Measurements from ENCODE around the gene GRIA4.

GRIA4 gene

GRCh38 chr11:105673089-105673488, 63.2 kb downstream of the GRIA4 start:
- no peak for TF ChIP-seq TAF1 (IDR thresholded peaks at IDR 0.05; ENCODE audit: borderline replicate concordance, insufficient read depth, low read length)
- no peak for TF ChIP-seq SIN3A (IDR thresholded peaks at IDR 0.05; ENCODE audit: borderline replicate concordance, insufficient read depth, low read length)
- TF ChIP-seq FOXP2 (optimal IDR thresholded peaks at IDR 0.05; ENCODE audit: borderline replicate concordance, extremely low read depth, extremely low read length, insufficient read depth) = no peak
- TF ChIP-seq REST (IDR thresholded peaks at IDR 0.05; ENCODE audit: insufficient read depth in 1 of 2, low read depth in 2 of 2, low read length in 2 of 2) = peak; percentile 89 to 100
- no peak for TF ChIP-seq POLR2AphosphoS5 (IDR thresholded peaks at IDR 0.05; ENCODE audit: low read depth, low read length)

- TF ChIP-seq FOXP2 (optimal IDR thresholded peaks at IDR 0.05; ENCODE audit: borderline replicate concordance, extremely low read depth, extremely low read length, insufficient read depth) (no peak), SIN3A (IDR thresholded peaks at IDR 0.05; ENCODE audit: borderline replicate concordance, insufficient read depth, low read length) (no peak), POLR2AphosphoS5 (IDR thresholded peaks at IDR 0.05; ENCODE audit: low read depth, low read length) (no peak), REST (IDR thresholded peaks at IDR 0.05; ENCODE audit: insufficient read depth in 1 of 2, low read depth in 2 of 2, low read length in 2 of 2) (no peak), TAF1 (IDR thresholded peaks at IDR 0.05; ENCODE audit: borderline replicate concordance, insufficient read depth, low read length) (no peak)
These were observed 79.8 kb downstream of the GRIA4 start for GRCh38 chr11:105689631-105690030.

- no peak for TF ChIP-seq POLR2AphosphoS5 (IDR thresholded peaks at IDR 0.05; ENCODE audit: low read depth, low read length)
- no peak for TF ChIP-seq FOXP2 (optimal IDR thresholded peaks at IDR 0.05; ENCODE audit: borderline replicate concordance, extremely low read depth, extremely low read length, insufficient read depth)
- TF ChIP-seq REST (IDR thresholded peaks at IDR 0.05; ENCODE audit: insufficient read depth in 1 of 2, low read depth in 2 of 2, low read length in 2 of 2) = no peak
- no peak for TF ChIP-seq TAF1 (IDR thresholded peaks at IDR 0.05; ENCODE audit: borderline replicate concordance, insufficient read depth, low read length)
- TF ChIP-seq SIN3A (IDR thresholded peaks at IDR 0.05; ENCODE audit: borderline replicate concordance, insufficient read depth, low read length) = no peak
These were observed 80.6 kb downstream of the GRIA4 start for GRCh38 chr11:105690467-105690866.

GRCh38 chr11:105693075-105693759, 83.3 kb downstream of the GRIA4 start:
- TF ChIP-seq POLR2AphosphoS5 (IDR thresholded peaks at IDR 0.05; ENCODE audit: low read depth, low read length) (no peak), SIN3A (IDR thresholded peaks at IDR 0.05; ENCODE audit: borderline replicate concordance, insufficient read depth, low read length) (no peak), REST (IDR thresholded peaks at IDR 0.05; ENCODE audit: insufficient read depth in 1 of 2, low read depth in 2 of 2, low read length in 2 of 2) (no peak), FOXP2 (optimal IDR thresholded peaks at IDR 0.05; ENCODE audit: borderline replicate concordance, extremely low read depth, extremely low read length, insufficient read depth) (no peak), TAF1 (IDR thresholded peaks at IDR 0.05; ENCODE audit: borderline replicate concordance, insufficient read depth, low read length) (no peak)

Measured in PFSK-1 (cell line).